GM12891 (cell line): ENCODE results near the gene POU1F1. TPM values are rescaled to one million over a fixed set of nuclear protein-coding genes. Genes with fewer than 3 reads are reported as not detected.

Source experiments
- DNase-seq: peaks from one replicate; pipeline ENCODE4 v3.0.0; 2011; ENCODE audit warnings: low spot score; ENCODE audit not compliant: insufficient read length
- FAIRE-seq: peaks from 2 replicates; lab custom pipeline; 2011; peaks lifted over from hg19 to GRCh38; lab: Jason Lieb, UNC
- PAX5 ChIP-seq: IDR thresholded peaks from 2 replicates; pipeline ENCODE4 v1.6.1; 2011; ENCODE audit warnings: low read length, moderate library complexity, mild to moderate bottlenecking; ENCODE audit not compliant: insufficient read depth, severe bottlenecking
- POLR2A ChIP-seq: IDR thresholded peaks from 2 replicates; pipeline ENCODE4 v1.6.1; 2011; ENCODE audit warnings: low read depth, low read length, control low read depth
- POLR2AphosphoS5 ChIP-seq: IDR thresholded peaks from 2 replicates; pipeline ENCODE4 v1.6.1; 2011; ENCODE audit warnings: low read depth, low read length, control low read depth
- POU2F2 ChIP-seq: IDR thresholded peaks from 2 replicates; pipeline ENCODE4 v1.6.1; 2011; ENCODE audit warnings: low read depth, mild to moderate bottlenecking, control low read depth, low read length, moderate library complexity
- SPI1 ChIP-seq: IDR thresholded peaks from 2 replicates; pipeline ENCODE4 v1.6.1; 2011; ENCODE audit warnings: low read depth, low read length, control low read depth
- TAF1 ChIP-seq: IDR thresholded peaks from 2 replicates; pipeline ENCODE4 v1.6.1; 2011; ENCODE audit warnings: low read depth, low read length, control low read depth
- polyA plus RNA-seq: library from polyadenylated mRNA; unstranded; fragments of >200 nt; gene quantifications from one replicate; pipeline ENCODE4 v1.2.1, GENCODE V29; 2012; ENCODE audit warnings: low read depth, missing spikeins, inconsistent platforms; ENCODE audit not compliant: missing spikeins

The POU1F1 gene
- not detected for polyA plus RNA-seq

GRCh38 chr3:87276484-87276883 is at the start of gene POU1F1:
Gene POU1F1 (minus strand): TSS chr3:87276584. CDS start chr3:87276462, 122 bp downstream.
- TF ChIP-seq POLR2AphosphoS5: no peak
- TF ChIP-seq SPI1: no peak
- TF ChIP-seq POLR2A: no peak
- no peak for TF ChIP-seq POU2F2
- no peak for TF ChIP-seq PAX5
- FAIRE-seq: no peak

GRCh38 chr3:87324609-87325008 is 48.2 kb upstream of the POU1F1 start:
- FAIRE-seq: no peak
- no peak for DNase-seq
- no peak for TF ChIP-seq POLR2A
- TF ChIP-seq PAX5: no peak
- TF ChIP-seq POLR2AphosphoS5: no peak
- TF ChIP-seq SPI1: no peak
- no peak for TF ChIP-seq TAF1
- no peak for TF ChIP-seq POU2F2

More at GRCh38 chr3:87276484-87276883, at the start of gene POU1F1:
- DNase-seq: no peak

- FAIRE-seq: no peak
- TF ChIP-seq SPI1 (no peak), POLR2AphosphoS5 (no peak), POU2F2 (no peak), POLR2A (no peak), PAX5 (no peak), TAF1 (no peak)
- DNase-seq: no peak
Observed at GRCh38 chr3:87320756-87321626, 44.6 kb upstream of the POU1F1 start.

- no peak for FAIRE-seq
- TF ChIP-seq POLR2A (no peak), SPI1 (no peak), TAF1 (no peak), PAX5 (no peak), POU2F2 (no peak), POLR2AphosphoS5 (no peak)
- DNase-seq: no peak
Observed at GRCh38 chr3:87318617-87319021, 42.2 kb upstream of the POU1F1 start.

- FAIRE-seq (no peak), DNase-seq (no peak)
- no peak for TF ChIP-seq POLR2AphosphoS5
- no peak for TF ChIP-seq POU2F2
- no peak for TF ChIP-seq PAX5
- TF ChIP-seq TAF1: no peak
- TF ChIP-seq POLR2A: no peak
- no peak for TF ChIP-seq SPI1
Observed at GRCh38 chr3:87317779-87318178, 41.4 kb upstream of the POU1F1 start.

- DNase-seq (no peak), FAIRE-seq (no peak)
- TF ChIP-seq POU2F2 (no peak), PAX5 (no peak), SPI1 (no peak), POLR2AphosphoS5 (no peak), TAF1 (no peak), POLR2A (no peak)
Observed at GRCh38 chr3:87313641-87314040, 37.3 kb upstream of the POU1F1 start.

GRCh38 chr3:87311309-87311708 is 34.9 kb upstream of the POU1F1 start:
- no peak for TF ChIP-seq PAX5
- no peak for TF ChIP-seq POLR2AphosphoS5
- TF ChIP-seq TAF1: no peak
- no peak for TF ChIP-seq POU2F2
- TF ChIP-seq POLR2A: no peak
- no peak for DNase-seq
- no peak for FAIRE-seq

GRCh38 chr3:87309601-87310000 is 33.2 kb upstream of the POU1F1 start:
- no peak for DNase-seq
- TF ChIP-seq POU2F2: no peak
- TF ChIP-seq TAF1: no peak
- no peak for TF ChIP-seq POLR2AphosphoS5
- TF ChIP-seq SPI1: no peak
- no peak for TF ChIP-seq POLR2A
- no peak for TF ChIP-seq PAX5
- no peak for FAIRE-seq

- FAIRE-seq (no peak), DNase-seq (no peak)
- no peak for TF ChIP-seq POLR2A
- TF ChIP-seq POU2F2: no peak
- no peak for TF ChIP-seq PAX5
- no peak for TF ChIP-seq TAF1
- no peak for TF ChIP-seq SPI1
- no peak for TF ChIP-seq POLR2AphosphoS5
Observed at GRCh38 chr3:87307805-87308204, 31.4 kb upstream of the POU1F1 start.
